IPS-NIHi7 (cell line): ENCODE results near the gene RAB40C.

ENCODE experiments used
- DNase-seq: peaks from one replicate; pipeline ENCODE4 v3.0.0; 2012; ENCODE audit warnings: mixed read lengths; ENCODE audit errors: extremely low spot score

Gene RAB40C

GRCh38 chr16:667780-668518 lies 78.1 kb downstream of the RAB40C start, which contains the start of gene RHOT2:
Gene RHOT2, plus strand, starts transcription at chr16:668132. Its CDS starts 68 bp downstream, at chr16:668200.
- peak; percentile 87 for DNase-seq

GRCh38 chr16:668519-669171 lies 78.8 kb downstream of the RAB40C start:
- no peak for DNase-seq

DNA sequence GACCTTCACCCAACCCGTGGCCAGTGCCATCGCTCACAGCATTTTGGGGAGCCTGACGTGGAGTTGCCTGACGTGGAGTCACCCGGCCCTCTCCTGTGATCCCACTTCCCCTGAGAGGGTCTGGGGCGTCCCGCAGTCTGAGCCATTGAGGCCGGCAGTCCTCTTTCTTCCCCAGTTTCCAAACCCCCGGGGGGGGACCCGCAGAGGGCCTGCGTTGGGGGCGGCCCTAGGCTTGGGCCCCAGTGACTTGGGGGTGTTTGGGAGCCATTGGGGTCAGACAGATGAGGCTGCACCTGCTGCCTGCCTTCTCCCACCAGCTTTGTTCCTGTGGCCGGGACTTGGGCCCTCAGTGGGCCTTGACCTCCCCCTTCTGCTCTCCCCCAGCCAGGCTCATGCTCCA lies 79.8 kb downstream of the RAB40C start:
- DNase-seq: no peak

GRCh38 chr16:670485-671352 lies 80.9 kb downstream of the RAB40C start:
- no peak for DNase-seq

DNA sequence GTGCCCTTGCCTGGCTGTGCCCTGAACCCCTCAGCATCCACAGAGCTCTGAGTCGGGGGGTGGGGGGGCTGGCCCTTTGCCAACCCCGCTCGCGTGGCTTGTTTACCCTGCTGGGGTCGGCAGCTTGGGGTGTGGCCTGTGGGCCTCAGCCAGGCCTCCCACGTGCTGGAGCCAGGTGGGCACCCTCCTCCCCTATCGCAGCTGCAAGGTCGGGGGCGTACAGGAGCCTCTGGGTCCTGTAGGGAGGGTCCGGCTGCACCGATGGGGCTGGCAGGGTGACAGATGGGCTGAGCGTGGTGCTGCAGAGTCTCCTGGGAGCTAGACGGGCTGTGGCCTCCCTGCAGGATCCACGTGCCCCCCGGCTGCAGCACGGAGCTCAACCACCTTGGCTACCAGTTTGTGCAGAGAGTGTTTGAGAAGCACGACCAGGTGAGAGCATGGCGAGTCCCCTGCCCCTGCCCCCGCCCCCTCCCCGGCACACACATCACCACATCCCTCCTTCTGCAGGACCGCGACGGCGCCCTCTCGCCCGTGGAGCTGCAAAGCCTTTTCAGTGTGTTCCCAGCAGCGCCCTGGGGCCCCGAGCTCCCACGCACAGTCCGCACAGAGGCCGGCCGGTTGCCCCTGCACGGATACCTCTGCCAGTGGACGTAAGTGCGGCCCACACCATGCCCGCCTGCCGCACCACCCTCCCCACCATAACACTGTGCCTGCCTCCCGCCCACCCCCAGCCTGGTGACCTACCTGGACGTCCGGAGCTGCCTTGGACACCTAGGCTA lies 81.7 kb downstream of the RAB40C start:
- DNase-seq: no peak

- no peak for DNase-seq
These were observed 82.5 kb downstream of the RAB40C start for GRCh38 chr16:672371-672770.

DNA sequence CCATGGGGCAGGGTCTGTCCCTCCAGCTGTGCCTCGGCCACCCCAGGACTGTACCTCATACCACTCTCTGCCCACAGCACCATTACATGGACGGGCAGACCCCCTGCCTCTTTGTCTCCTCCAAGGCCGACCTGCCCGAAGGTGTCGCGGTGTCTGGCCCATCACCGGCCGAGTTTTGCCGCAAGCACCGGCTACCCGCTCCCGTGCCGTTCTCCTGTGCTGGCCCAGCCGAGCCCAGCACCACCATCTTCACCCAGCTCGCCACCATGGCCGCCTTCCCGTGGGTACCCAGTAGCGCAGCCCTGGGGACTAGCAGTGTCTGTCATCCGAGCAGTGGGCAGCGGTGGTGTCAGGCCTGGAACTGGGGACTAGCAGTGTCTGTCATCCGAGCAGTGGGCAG lies 83.0 kb downstream of the RAB40C start:
- no peak for DNase-seq

GRCh38 chr16:673399-673991 lies 83.6 kb downstream of the RAB40C start:
- DNase-seq: no peak

DNA sequence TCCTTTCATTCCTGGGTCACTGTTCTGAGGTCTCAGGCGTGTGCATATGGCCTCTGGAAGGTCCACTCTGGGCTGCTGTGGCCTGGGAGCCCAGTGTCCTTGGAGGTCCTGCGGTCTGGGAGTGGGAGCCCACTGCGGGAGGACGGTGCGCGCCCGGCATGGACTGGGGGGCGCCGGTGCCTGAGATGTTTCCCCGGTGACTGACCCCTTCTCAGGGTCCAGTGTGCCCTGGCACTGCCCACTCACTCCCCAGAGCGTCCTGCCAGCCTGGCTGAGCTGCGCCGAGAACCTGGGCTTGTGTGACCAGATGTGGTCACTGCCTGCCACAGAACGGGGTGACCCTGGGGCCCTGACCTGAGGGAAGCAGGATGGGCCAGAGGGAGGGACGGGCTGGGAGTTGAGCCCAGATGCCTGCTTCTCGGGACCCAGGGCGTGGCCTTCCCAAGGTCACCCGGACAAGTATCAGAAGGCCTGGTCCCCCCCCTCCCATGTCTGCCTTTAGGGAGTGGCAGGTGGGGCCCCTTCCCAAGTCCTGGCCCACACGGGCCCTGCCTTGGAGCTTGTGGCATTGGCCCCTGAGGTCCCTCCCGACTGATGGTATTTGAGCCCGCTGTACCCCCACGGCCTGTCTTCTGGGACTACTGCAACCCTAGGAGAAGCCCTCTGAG lies 84.5 kb downstream of the RAB40C start:
- DNase-seq: no peak

- peak; percentile 69 for DNase-seq
These were observed 85.4 kb downstream of the RAB40C start, which contains the start of gene RHBDL1 for GRCh38 chr16:674968-675883. Gene RHBDL1, plus strand, starts transcription at chr16:675671. Its CDS starts 120 bp downstream, at chr16:675791.

- DNase-seq: no peak
These were observed 86.2 kb downstream of the RAB40C start for GRCh38 chr16:675884-676564.

DNA sequence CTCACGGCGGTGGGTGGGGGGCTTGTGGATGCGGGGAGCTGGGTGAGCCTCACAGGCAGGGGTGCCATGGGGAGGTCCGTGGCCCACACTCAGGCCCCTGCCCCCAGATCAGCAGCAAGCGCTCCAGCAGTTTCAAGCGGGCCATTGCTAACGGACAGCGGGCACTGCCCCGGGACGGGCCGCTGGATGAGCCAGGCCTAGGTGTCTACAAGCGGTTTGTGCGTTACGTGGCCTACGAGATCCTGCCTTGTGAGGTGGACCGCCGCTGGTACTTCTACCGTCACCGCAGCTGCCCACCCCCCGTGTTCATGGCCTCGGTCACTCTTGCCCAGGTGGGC lies 86.7 kb downstream of the RAB40C start:
- no peak for DNase-seq

DNA sequence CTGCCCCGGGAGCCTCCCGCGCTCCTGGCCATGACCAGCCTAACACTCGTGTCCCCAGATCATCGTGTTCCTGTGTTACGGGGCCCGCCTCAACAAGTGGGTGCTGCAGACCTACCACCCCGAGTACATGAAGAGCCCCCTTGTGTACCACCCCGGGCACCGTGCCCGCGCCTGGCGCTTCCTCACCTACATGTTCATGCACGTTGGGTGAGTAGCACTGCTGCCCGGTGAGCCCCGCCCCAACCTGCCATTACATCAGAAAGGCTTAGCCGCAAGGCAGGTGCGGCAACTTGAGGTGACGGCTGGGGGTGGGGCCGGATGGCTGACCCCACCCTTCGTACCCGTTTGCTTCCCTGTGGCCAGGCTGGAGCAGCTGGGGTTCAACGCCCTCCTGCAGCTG lies 87.0 kb downstream of the RAB40C start:
- DNase-seq: no peak

DNA sequence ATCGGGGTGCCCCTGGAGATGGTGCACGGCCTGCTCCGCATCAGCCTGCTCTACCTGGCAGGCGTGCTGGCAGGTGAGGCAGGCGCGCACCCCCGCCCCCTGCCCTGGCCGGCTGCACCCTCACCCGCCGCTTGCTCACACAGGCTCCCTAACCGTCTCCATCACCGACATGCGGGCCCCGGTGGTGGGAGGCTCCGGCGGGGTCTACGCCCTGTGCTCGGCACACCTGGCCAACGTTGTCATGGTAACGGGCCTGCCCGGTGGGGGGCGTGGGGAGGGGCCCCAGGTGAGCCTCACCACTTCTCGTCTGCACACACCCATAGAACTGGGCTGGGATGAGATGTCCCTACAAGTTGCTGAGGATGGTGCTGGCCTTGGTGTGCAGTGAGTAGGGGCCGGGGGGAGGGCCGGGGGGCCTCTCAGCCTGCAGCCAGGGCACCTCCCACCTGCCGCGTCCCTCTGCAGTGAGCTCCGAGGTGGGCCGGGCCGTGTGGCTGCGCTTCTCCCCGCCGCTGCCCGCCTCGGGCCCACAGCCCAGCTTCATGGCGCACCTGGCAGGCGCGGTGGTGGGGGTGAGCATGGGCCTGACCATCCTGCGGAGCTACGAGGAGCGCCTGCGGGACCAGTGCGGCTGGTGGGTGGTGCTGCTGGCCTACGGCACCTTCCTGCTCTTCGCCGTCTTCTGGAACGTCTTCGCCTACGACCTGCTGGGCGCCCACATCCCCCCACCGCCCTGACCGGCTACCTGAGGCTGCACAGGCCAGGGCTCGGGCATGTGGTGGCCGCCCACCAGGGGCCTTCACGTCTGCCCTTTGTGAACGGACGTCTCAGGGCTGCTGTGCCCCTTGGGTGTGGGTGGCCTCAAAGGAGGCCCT lies 87.7 kb downstream of the RAB40C start:
- DNase-seq: no peak

DNA sequence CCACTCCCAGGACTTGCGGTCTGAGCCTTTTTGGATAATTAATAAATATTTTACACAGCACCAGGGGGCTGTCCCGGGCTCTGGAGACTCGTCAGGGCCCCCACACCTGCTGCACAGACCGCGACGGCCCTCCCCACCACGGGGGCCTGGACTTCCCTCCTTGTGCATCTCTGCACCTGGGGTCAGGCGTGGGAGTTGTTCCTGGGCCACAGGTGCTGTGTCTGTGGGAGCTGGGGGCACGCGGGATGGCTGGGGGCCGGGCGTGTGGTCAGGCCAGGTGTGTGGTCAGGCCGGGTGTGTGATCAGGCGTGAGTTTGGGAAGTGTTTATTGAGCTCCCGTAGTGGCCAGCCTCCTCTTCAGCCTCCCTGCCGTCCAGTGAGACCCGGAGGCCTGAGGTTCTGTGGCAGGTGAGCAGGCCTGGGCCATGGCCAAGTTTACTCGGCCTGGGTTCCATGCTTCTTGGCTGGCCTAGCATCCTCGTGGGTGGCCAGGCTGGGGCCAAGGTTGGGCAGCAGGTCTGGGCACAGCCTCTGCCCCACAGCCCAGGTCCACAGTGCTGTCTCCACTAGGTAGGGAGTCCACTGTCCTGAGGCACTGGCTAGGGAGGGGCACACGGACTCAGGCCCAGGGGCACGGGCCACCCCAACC lies 88.5 kb downstream of the RAB40C start:
- DNase-seq: no peak
